ENCODE data around the gene KCTD17.
A peak's percentile ranks its signal among the peaks of the same experiment; 100 is the strongest.

Gene KCTD17

GRCh38 chr22:37043828-37044538 is 7.6 kb upstream of the KCTD17 start:
- peak; percentile 51 for DNase-seq

GRCh38 chr22:37044634-37045625 is 6.6 kb upstream of the KCTD17 start:
- no peak for DNase-seq

- DNase-seq, result no peak
These were observed 5.6 kb upstream of the KCTD17 start for GRCh38 chr22:37045958-37046357.

GRCh38 chr22:37046589-37046988 is 5.0 kb upstream of the KCTD17 start:
- no peak for DNase-seq

- peak; percentile 100 for DNase-seq
These were observed 4.5 kb upstream of the KCTD17 start for GRCh38 chr22:37047006-37047405.

GRCh38 chr22:37048133-37048532 is 3.4 kb upstream of the KCTD17 start:
- no peak for DNase-seq

- no peak for DNase-seq
These were observed 2.3 kb upstream of the KCTD17 start for GRCh38 chr22:37049224-37049623.

GRCh38 chr22:37050913-37051312 is 629 bp upstream of the KCTD17 start:
- no peak for DNase-seq

GRCh38 chr22:37052386-37053309 is 1.1 kb downstream of the KCTD17 start:
- DNase-seq, result no peak

- DNase-seq, result no peak
These were observed 1.9 kb downstream of the KCTD17 start for GRCh38 chr22:37053310-37054055.

GRCh38 chr22:37054056-37054395 is 2.5 kb downstream of the KCTD17 start:
- DNase-seq, result peak; percentile 42

- DNase-seq, result no peak
These were observed 3.2 kb downstream of the KCTD17 start for GRCh38 chr22:37054600-37055365.

- DNase-seq, result no peak
These were observed 4.7 kb downstream of the KCTD17 start for GRCh38 chr22:37056246-37056645.

GRCh38 chr22:37057226-37057625 is 5.7 kb downstream of the KCTD17 start:
- DNase-seq, result no peak

- no peak for DNase-seq
These were observed 6.4 kb downstream of the KCTD17 start for GRCh38 chr22:37057796-37058510.

GRCh38 chr22:37058917-37059701 is 7.6 kb downstream of the KCTD17 start:
- no peak for DNase-seq

- DNase-seq, result no peak
These were observed 8.4 kb downstream of the KCTD17 start for GRCh38 chr22:37059876-37060449.

- DNase-seq, result no peak
These were observed 9.5 kb downstream of the KCTD17 start for GRCh38 chr22:37060801-37061610.

All from NCI-H524 treated with DMSO at 0.1 percent for 48 hours (cell line).